ENCODE results near the gene FTSJ3. TPM values are rescaled to one million over a fixed set of nuclear protein-coding genes. Genes with fewer than 3 reads are reported as not detected.
"Not testable (repeated sequence)": the region's sequence is repeated elsewhere in the genome, so short reads cannot be mapped to it uniquely, and the experiment has no call there.

FTSJ3 gene, protein sequence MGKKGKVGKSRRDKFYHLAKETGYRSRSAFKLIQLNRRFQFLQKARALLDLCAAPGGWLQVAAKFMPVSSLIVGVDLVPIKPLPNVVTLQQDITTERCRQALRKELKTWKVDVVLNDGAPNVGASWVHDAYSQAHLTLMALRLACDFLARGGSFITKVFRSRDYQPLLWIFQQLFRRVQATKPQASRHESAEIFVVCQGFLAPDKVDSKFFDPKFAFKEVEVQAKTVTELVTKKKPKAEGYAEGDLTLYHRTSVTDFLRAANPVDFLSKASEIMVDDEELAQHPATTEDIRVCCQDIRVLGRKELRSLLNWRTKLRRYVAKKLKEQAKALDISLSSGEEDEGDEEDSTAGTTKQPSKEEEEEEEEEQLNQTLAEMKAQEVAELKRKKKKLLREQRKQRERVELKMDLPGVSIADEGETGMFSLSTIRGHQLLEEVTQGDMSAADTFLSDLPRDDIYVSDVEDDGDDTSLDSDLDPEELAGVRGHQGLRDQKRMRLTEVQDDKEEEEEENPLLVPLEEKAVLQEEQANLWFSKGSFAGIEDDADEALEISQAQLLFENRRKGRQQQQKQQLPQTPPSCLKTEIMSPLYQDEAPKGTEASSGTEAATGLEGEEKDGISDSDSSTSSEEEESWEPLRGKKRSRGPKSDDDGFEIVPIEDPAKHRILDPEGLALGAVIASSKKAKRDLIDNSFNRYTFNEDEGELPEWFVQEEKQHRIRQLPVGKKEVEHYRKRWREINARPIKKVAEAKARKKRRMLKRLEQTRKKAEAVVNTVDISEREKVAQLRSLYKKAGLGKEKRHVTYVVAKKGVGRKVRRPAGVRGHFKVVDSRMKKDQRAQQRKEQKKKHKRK
- 10 to 100 TPM; 91.2 to 91.5 TPM for total RNA-seq

DNA sequence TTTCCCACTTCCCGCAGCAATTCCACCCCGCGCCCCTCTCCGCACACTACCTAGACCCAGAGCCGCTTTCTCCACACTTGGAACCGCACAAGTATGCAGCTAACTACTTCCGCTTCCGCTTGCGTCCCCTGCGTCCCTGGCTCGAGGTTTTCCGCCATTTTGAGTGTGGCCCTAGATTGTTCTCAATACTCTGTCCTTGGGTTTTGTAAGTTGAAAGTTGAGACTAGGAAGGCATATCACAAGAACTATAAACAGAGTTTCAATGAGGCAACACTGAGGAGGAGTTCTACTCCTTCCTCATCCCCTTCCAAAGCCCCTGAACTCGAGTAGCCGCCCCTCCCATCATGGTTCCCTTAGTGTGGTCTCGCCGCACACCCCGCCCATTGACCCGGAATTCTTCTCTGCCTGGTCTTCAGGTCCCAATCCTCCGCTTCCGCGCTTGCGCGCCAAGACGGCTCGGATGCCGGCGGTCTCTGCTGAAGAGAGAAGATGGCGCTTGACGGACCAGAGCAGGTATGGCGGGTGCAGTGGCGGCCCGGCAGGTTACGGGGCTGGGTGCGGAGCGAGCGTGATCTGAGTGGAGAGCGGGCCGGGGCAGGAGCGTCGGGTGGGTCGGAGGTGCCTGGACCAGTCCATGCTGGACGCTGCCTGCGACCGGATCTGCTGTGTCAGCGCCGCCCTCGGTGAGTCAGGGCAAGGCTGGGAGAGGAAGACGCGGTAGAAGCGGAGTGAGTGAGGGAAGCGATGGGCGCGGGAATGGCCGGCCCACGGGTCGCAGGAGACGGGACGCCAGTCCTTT is at the start of gene FTSJ3, which contains the start of gene PSMC5:
Gene FTSJ3 (minus strand): TSS at position 662 of the 799 bp plus-strand sequence. CDS start 761 bp downstream, outside the sequence.
Gene PSMC5 (plus strand): TSS at position 430 of the 799 bp plus-strand sequence. CDS start 60 bp downstream, at position 490.
- H3K27me3 Mint-ChIP-seq, result no peaks in the 10 kb centered on the region
- H3K4me3 Mint-ChIP-seq, result peak within 1 kb of the TSS; percentile 96

DNA sequence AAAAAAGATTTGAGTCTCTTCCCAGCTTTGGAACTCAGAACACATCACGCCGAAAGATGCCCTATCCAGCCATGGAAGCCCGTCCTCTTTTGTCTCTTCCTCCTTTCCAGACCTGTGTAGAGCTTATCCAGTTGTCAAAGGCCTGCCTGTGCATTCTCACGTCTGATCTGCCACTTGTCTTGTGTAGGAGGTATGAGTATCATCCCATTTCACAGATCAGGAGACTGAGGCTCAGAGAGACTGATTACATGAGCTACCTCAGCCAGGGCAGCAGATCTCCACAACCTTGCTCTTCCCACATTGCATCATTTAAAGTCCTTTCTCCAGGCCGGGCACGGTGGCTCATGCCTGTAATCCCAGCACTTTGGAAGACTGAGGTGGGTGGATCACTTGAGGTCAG is 47.2 kb upstream of the FTSJ3 start:
- H3K4me1 Mint-ChIP-seq, H3K9me3 Mint-ChIP-seq, H3K4me3 Mint-ChIP-seq, H3K27me3 Mint-ChIP-seq, H3K27ac Mint-ChIP-seq, H3K36me3 Mint-ChIP-seq, DNase-seq: not testable (repeated sequence)

More for the DNA sequence above, at the start of gene FTSJ3, which contains the start of gene PSMC5:
- H3K36me3 Mint-ChIP-seq, result peaks cover 68% of the 10 kb centered on the region
- peaks cover 76% of the 10 kb centered on the region for H3K4me1 Mint-ChIP-seq
- H3K27ac Mint-ChIP-seq, result peak within 1 kb of the TSS; percentile 99
- DNase-seq, result peak; percentile 94
- no peaks in the 10 kb centered on the region for H3K9me3 Mint-ChIP-seq

DNA sequence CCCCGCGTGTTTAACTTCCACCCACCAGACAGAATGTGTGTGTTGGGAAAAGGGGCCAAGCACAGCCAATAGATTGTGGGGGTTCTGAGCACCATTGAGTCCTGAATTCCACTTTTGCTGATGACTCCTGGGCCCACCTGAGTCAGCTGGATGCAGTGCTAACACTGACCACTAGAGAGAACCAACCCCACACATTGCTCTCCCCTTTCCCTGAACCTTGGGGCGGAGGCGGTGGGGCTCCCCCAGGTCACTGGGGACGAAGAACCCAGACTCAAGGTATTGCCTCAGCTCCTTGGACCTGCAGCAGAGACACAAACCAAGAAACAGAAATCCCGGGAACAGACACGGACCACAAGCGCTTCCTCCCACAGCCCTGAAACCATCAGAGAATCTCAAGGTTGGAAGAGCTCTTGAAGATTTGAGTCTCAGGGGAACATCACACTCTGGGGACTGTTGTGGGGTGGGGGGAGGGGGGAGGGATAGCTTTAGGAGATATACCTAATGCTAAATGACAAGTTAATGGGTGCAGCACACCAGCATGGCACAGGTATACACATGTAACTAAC is 46.7 kb upstream of the FTSJ3 start:
- not testable (repeated sequence) for H3K4me1 Mint-ChIP-seq, H3K36me3 Mint-ChIP-seq, H3K9me3 Mint-ChIP-seq, H3K27me3 Mint-ChIP-seq, H3K27ac Mint-ChIP-seq, H3K4me3 Mint-ChIP-seq, DNase-seq

DNA sequence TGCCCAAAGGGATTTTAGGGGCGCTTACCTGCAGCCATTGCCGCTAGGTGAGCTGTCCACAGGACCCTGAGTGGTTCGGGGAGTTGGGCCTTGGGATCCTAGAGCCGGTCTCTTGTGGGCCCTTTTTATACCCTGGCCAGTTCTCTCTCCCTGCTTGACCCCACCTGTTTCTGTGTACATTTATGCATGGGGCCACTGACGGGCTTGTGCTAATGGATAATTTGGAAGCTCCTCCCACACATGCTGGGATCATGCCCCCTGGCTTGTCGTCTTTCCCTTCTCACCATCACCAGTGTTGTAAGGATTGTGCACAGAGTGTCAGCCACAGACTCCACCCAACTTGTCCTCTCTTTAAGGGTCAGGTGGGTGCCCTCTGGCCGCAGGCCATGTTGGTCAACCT is 46.1 kb upstream of the FTSJ3 start, which contains the start of gene CSH2:
Gene CSH2 (minus strand): TSS at position 101 of the 400 bp plus-strand sequence. CDS start 63 bp downstream, at position 38.
- H3K27me3 Mint-ChIP-seq, H3K9me3 Mint-ChIP-seq, DNase-seq: not testable (repeated sequence)

DNA sequence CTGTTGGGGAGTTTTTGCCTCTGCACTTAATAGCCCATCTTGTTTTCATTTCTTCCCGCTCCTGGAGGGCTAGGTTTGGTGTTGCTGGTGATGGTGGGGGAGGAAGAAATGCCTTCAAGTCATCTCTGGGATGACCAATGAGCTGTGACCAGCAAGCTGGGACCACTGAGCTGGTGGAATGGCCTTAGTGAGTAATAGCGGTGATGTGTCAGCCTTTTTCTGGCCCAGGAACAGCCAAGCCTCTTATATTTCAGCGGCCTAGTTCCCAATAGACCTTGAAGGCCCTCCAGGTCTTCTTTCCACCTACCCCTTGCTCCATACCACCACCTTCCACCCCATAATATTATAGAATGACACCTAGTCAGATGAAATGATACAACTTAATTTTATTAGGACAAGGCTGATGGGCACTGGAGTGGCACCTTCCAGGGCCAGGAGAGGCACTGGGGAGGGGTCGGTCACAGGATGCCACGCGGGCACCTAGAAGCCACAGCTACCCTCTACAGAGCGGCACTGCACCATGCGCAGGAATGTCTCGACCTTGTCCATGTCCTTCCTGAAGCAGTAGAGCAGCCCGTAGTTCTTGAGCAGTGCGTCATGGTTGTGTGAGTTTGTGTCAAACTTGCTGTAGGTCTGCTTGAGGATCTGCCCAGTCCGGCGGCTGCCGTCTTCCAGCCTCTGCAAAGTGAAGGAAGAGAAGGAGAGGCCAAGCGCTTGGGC is 44.3 kb upstream of the FTSJ3 start:
- H3K27me3 Mint-ChIP-seq, H3K27ac Mint-ChIP-seq, DNase-seq, H3K4me1 Mint-ChIP-seq, H3K9me3 Mint-ChIP-seq, H3K4me3 Mint-ChIP-seq, H3K36me3 Mint-ChIP-seq: not testable (repeated sequence)

More for the DNA sequence above, 46.1 kb upstream of the FTSJ3 start, which contains the start of gene CSH2:
- not testable (repeated sequence) for H3K27ac Mint-ChIP-seq, H3K4me3 Mint-ChIP-seq, H3K36me3 Mint-ChIP-seq, H3K4me1 Mint-ChIP-seq

DNA sequence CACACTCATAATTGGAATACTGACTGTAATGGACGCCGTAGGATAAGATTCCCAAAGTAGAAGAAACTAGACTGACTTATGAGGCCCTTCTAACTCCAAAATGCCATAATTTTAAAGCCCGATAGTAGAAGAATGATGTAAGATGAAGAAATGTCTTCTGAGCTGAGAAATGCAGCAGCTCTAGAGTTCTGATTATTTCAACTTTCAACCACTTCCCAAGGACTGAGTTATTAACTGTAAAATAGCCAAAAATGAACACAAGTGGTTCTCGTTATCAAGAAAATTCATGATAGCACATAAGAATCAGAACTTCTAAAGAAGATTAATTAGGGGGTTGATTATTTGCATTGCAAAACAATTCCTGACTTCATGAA is 42.8 kb upstream of the FTSJ3 start:
- not testable (repeated sequence) for H3K36me3 Mint-ChIP-seq, H3K9me3 Mint-ChIP-seq, H3K4me3 Mint-ChIP-seq, DNase-seq, H3K27ac Mint-ChIP-seq, H3K4me1 Mint-ChIP-seq, H3K27me3 Mint-ChIP-seq

DNA sequence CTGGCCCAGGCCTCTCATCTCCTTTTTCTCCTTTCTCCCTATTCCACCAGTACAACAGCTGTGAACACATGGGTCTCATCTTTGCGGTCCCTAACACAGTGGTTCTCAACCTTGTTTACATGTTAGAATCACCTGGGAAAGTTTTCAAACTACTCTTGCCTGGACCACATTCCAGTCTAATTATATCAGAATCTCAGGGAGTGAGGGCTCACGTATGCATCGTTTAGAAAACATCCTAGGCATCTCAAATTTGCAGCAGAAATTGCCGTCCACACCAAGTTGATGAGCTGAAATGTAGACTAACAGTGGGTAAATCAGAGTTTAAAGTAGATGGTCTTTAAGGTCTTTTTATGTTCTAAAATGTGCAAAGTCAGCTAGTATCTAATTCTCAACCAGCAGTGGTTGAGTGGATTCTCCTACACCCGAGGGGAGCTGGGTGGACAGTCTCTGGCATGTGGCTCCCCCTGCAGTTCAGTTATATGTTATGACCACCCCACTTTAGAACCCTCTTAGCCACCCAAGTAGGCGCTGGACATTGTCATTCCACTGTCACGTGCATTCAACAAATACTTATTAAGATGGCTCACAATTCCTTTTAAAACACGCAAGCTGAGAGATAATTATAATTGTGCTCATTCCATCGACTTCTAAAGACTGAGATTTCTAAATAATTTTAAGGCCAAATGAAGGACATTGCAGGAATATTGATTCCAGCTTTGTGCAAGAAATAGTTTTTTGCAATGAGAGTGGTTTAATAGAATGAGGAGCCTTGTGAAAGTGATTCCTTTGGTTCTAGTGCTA is 42.2 kb upstream of the FTSJ3 start:
- H3K9me3 Mint-ChIP-seq, DNase-seq, H3K36me3 Mint-ChIP-seq, H3K4me3 Mint-ChIP-seq, H3K27ac Mint-ChIP-seq, H3K27me3 Mint-ChIP-seq, H3K4me1 Mint-ChIP-seq: not testable (repeated sequence)

DNA sequence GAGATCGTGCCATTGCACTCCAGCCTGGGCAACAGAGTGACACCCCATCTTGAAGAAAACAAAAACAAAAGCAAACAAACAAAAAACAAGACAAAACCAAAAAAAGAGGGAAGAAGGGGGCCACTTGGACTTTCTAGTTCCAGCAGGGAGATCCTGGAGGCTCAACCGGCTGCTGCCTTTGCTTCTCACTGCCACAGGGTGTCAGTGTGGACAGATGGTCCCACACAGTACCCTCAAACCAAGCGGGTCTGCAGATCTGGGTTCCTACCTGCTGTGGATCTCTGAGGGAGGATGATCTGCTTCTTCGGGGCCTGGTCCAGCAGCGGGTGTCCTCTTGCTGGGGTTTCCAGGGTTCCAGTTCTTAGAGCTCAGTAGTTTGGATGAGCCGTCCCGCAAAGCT is 39.2 kb upstream of the FTSJ3 start:
- not testable (repeated sequence) for H3K9me3 Mint-ChIP-seq, DNase-seq, H3K36me3 Mint-ChIP-seq, H3K4me1 Mint-ChIP-seq, H3K27ac Mint-ChIP-seq, H3K4me3 Mint-ChIP-seq, H3K27me3 Mint-ChIP-seq

DNA sequence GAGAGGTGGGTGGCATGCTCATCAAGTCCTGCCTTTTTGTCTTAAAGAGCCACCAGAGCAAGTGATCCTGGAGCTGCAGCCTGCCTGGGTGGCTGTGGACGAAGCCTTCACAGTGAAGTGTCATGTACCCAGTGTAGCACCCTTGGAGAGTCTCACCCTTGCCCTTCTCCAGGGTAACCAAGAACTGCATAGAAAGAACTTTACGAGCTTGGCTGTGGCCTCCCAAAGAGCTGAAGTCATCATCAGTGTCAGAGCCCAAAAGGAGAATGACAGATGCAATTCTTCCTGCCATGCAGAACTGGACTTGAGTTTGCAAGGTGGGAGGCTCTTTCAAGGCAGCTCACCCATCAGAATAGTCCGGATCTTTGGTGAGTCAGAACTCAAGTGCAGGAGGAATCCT is 31.8 kb upstream of the FTSJ3 start:
- H3K9me3 Mint-ChIP-seq, result no peaks in the 10 kb centered on the region
- H3K4me1 Mint-ChIP-seq, result no peaks in the 10 kb centered on the region
- H3K27me3 Mint-ChIP-seq, result no peaks in the 10 kb centered on the region
- H3K36me3 Mint-ChIP-seq, result no peaks in the 10 kb centered on the region
- H3K27ac Mint-ChIP-seq, result no peak overlapping the region
- no peak for DNase-seq
- no peak overlapping the region for H3K4me3 Mint-ChIP-seq

DNA sequence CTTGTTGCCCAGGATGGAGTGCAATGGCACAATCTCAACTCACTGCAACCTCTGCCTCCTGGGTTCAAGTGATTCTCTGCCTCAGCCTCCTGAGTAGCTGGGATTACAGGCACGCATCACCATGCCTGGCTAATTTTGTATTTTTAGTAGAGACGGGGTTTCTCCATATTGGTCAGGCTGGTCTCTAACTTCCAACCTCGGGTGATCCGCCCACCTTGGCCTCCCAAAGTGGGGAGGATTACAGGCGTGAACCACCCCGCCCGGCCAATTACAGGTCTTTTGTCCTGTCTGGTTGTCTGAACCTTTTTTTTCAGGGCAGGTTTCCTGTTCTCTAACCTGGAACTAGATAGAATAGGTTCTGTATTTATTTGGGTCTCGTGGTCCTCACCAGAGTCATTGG is 29.0 kb upstream of the FTSJ3 start:
- not testable (repeated sequence) for H3K9me3 Mint-ChIP-seq, H3K36me3 Mint-ChIP-seq, H3K27ac Mint-ChIP-seq, DNase-seq, H3K27me3 Mint-ChIP-seq, H3K4me1 Mint-ChIP-seq, H3K4me3 Mint-ChIP-seq

DNA sequence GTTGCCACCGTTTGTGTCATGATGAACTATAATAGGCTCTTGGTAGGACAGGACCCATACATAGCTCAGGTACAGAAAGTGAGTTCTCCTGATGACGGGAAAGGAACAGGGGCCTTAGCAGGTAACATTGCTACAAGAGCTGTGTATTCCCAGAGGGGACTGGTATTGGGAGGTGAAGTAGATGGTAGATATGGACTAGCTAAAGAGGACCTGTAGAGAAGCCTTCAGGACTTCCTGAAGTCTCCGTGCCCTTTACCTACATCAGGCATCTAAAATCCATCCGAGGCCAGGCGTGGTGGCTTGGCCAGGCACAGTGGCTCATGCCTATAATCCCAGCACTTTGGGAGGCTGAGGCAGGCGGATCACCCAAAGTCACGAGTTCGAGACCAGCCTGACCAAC is 27.7 kb upstream of the FTSJ3 start:
- Mint-ChIP-seq H3K4me3 (no peak overlapping the region), H3K9me3 (no peaks in the 10 kb centered on the region), H3K27ac (no peak overlapping the region), H3K27me3 (no peaks in the 10 kb centered on the region), H3K36me3 (no peaks in the 10 kb centered on the region), H3K4me1 (no peaks in the 10 kb centered on the region)
- DNase-seq, result no peak

DNA sequence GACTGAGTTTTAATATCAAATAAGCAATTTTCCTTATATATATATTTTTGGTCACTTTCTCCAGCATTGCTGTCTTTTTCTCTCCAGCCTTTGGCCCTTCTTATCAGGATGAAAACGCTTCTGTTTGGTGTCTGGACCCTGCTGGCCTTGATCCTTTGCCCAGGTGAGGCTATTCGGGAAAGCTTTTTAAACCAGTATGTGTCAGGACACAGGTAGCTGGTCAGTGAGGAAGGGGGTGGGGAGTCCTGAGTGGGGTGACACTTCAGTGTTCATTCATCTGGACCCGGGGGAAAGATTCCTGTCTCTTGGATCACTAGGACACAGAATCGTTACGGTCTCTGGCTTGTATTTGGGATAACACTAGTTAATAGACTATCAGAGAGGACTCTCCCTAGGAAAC is 27.2 kb upstream of the FTSJ3 start:
- DNase-seq, result no peak
- Mint-ChIP-seq H3K4me3 (no peak overlapping the region), H3K27ac (no peak overlapping the region), H3K36me3 (no peaks in the 10 kb centered on the region), H3K27me3 (peaks cover under 1% of the 10 kb centered on the region), H3K4me1 (peaks cover under 1% of the 10 kb centered on the region), H3K9me3 (no peaks in the 10 kb centered on the region)

DNA sequence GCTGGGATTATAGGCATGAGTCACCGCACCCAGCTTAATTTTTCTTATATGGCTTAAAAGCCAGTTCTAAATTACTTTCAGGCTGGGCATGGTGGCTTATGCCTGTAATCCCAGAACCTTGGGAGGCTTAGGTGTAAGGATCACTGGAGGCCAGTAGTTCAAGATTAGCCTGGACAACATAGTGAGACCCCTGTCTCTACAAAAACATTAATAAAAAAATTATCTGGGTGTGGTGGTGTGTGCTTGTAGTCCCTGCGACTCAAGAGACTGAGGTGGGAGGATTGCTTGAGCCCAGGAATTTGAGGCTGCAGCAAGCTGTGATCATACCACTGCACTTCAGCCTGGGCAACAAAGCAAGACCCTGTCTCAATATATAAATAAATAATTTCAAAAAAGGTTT is 25.8 kb upstream of the FTSJ3 start:
- H3K27me3 Mint-ChIP-seq, result peaks cover 4% of the 10 kb centered on the region
- peaks cover 7% of the 10 kb centered on the region for H3K9me3 Mint-ChIP-seq
- peaks cover 11% of the 10 kb centered on the region for H3K4me1 Mint-ChIP-seq
- no peak overlapping the region for H3K27ac Mint-ChIP-seq
- DNase-seq, result no peak
- no peak overlapping the region for H3K4me3 Mint-ChIP-seq
- H3K36me3 Mint-ChIP-seq, result peaks cover 2% of the 10 kb centered on the region

Data from activated naive CD8-positive, alpha-beta T cell treated with anti-CD3 and anti-CD28 coated beads for 36 hours (primary cell).